GM19468 (cell line): Measurements from ENCODE around the gene PHTF2.
"Not testable (repeated sequence)": the region's sequence is repeated elsewhere in the genome, so short reads cannot be mapped to it uniquely, and the experiment has no call there.

ENCODE experiments used
- ATAC-seq: cut with Tn5 transposase; IDR thresholded peaks from one replicate; pipeline ENCODE4 v1.9.1; 2021; ENCODE audit warnings: mild to moderate bottlenecking, moderate library complexity, moderate number of reproducible peaks; ENCODE audit not compliant: unreplicated experiment; ENCODE audit errors: extremely low read depth

PHTF2 gene

GRCh38 chr7:77975672-77976480, 177.3 kb downstream of the PHTF2 start:
- no peak for ATAC-seq

GRCh38 chr7:77979219-77979618, 180.6 kb downstream of the PHTF2 start:
- no peak for ATAC-seq

- ATAC-seq: no peak
These were observed 181.6 kb downstream of the PHTF2 start for GRCh38 chr7:77980087-77980713.

- ATAC-seq: no peak
These were observed 184.5 kb downstream of the PHTF2 start for GRCh38 chr7:77982926-77983550.

GRCh38 chr7:77983973-77984372, 185.4 kb downstream of the PHTF2 start:
- ATAC-seq: no peak

- ATAC-seq: no peak
These were observed 186.8 kb downstream of the PHTF2 start for GRCh38 chr7:77985232-77985973.

GRCh38 chr7:77985974-77986339, 187.4 kb downstream of the PHTF2 start:
- no peak for ATAC-seq

- ATAC-seq: no peak
These were observed 191.5 kb downstream of the PHTF2 start for GRCh38 chr7:77989981-77990566.

GRCh38 chr7:77991656-77992055, 193.1 kb downstream of the PHTF2 start:
- no peak for ATAC-seq

GRCh38 chr7:77993838-77994237, 195.3 kb downstream of the PHTF2 start:
- no peak for ATAC-seq

- ATAC-seq: no peak
These were observed 197.1 kb downstream of the PHTF2 start for GRCh38 chr7:77995717-77996116.

- ATAC-seq: not testable (repeated sequence)
These were observed 200.6 kb downstream of the PHTF2 start for GRCh38 chr7:77999168-77999567.

- no peak for ATAC-seq
These were observed 203.4 kb downstream of the PHTF2 start for GRCh38 chr7:78002021-78002420.

GRCh38 chr7:78002715-78003114, 204.1 kb downstream of the PHTF2 start:
- no peak for ATAC-seq

- ATAC-seq: no peak
These were observed 207.6 kb downstream of the PHTF2 start for GRCh38 chr7:78006063-78006755.
